ENCODE data around the gene PGA4.
"Not testable (repeated sequence)": the region's sequence is repeated elsewhere in the genome, so short reads cannot be mapped to it uniquely, and the experiment has no call there.

DNA sequence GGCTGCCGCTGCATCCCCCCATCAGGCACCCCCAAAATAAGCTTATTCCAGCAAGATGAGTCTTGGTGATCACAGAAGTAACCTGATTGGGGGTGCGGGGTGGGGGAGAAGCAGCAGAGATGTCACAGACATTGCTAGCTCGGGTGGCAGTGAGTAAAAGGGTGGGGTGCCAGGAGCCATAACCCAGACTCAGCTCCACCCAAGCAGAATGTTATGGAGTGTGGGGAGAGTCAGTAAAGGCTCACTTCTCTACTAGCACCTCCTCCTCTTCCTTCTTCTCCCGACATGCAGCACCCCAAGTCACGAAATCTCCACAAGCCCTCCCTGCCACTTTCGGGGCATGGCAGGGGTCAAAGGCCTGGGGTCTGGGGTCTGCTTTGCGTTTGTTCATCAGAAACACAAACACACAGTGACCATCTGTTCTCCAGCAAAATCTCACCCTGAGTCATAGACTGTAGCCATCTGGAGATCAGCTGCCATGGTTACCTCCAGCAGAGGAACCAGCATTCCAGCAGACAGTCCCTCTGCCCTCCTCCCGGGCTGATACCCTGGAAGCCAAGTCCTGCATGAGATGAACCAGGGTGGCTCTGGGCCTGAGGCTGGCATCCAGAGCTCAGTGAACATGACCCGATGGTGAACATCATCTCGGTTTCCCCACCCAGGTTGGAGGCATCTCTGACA lies 23.3 kb downstream of the PGA4 start:
- not testable (repeated sequence) for TF ChIP-seq CTCF (IDR thresholded peaks at IDR 0.05); RAD21 (conservative IDR thresholded peaks at IDR 0.05 in 1 of 2, IDR thresholded peaks at IDR 0.05 in 1 of 2); CEBPB (IDR thresholded peaks at IDR 0.05)

Measured in A549 (cell line).